Thyroid gland (tissue), 4 donors: ENCODE results near the gene SRPX2.

ENCODE experiments used
- CTCF ChIP-seq, 6 experiments: fragments of 200-600 bp in 3 of 6; fragments of 450-650 bp in 3 of 6; sonication (generic) in 3 of 6; IDR thresholded peaks; one replicate each; pipeline ENCODE4 v1.5.1; 2016 to 2019; ENCODE audit warnings: antibody characterized with exemption in 6 of 6, mild to moderate bottlenecking in 2 of 6, inconsistent platforms in 1 of 6, moderate library complexity in 1 of 6
- POLR2A ChIP-seq, 2 donors: fragments of 450-650 bp; IDR thresholded peaks; one replicate each; pipeline ENCODE4 v1.6.1; 2017; ENCODE audit warnings: antibody characterized with exemption in 2 of 2, mild to moderate bottlenecking in 2 of 2, moderate library complexity in 1 of 2

- TF ChIP-seq CTCF (IDR thresholded peaks at IDR 0.05): no peak
- no peak for TF ChIP-seq POLR2A (IDR thresholded peaks at IDR 0.05)
These were observed 56.8 kb downstream of the SRPX2 start for GRCh38 chrX:100700809-100701208.
